CD14-positive monocyte (primary cell): ENCODE data around the gene KCNJ11. TPM values are rescaled to one million over a fixed set of nuclear protein-coding genes. Genes with fewer than 3 reads are reported as not detected.

ENCODE experiments used
- DNase-seq, 3 donors: peaks; one replicate each; pipeline ENCODE4 v3.0.0-alpha.2; 2011 to 2022
- H2AFZ ChIP-seq: 2 replicates; pipeline ENCODE4 v1.6.0; 2012; ENCODE audit warnings: mild to moderate bottlenecking, low read depth, low read length, inconsistent platforms; ENCODE audit not compliant: insufficient read depth, poor library complexity, severe bottlenecking
- H3K27ac ChIP-seq, 2 donors: 1 replicate in 1 of 2; 2 replicates in 1 of 2; pipeline ENCODE4 v1.5.1; 2012 to 2013; ENCODE audit warnings: low read length in 2 of 2, control low read depth in 1 of 2, inconsistent platforms in 1 of 2, low read depth in 1 of 2, mild to moderate bottlenecking in 1 of 2
- H3K27me3 ChIP-seq, 2 donors: one replicate each; pipeline versions ENCODE4 v1.6.0 to v1.6.1; 2011 to 2013; ENCODE audit warnings: low read length in 2 of 2; ENCODE audit not compliant: control insufficient read depth in 2 of 2, insufficient read depth in 2 of 2
- H3K36me3 ChIP-seq, 2 donors: replicated peaks in 1 of 2; 1 replicate in 1 of 2; 2 replicates in 1 of 2; pipeline versions ENCODE4 v1.5.1 to v1.6.1; 2012 to 2013; ENCODE audit warnings: low read length in 2 of 2, control low read depth in 1 of 2, inconsistent platforms in 1 of 2, mild to moderate bottlenecking in 1 of 2; ENCODE audit not compliant: insufficient read depth in 2 of 2, control insufficient read depth in 1 of 2
- H3K4me1 ChIP-seq, 2 donors: 1 replicate in 1 of 2; 2 replicates in 1 of 2; pipeline versions ENCODE4 v1.5.1 to v1.6.1; 2012 to 2013; ENCODE audit warnings: low read length in 2 of 2, control low read depth in 1 of 2, inconsistent platforms in 1 of 2, mild to moderate bottlenecking in 1 of 2, moderate library complexity in 1 of 2; ENCODE audit not compliant: insufficient read depth in 2 of 2, control insufficient read depth in 1 of 2
- H3K4me2 ChIP-seq: replicated peaks from 2 replicates; pipeline ENCODE3; 2012; ENCODE audit warnings: low read length, moderate library complexity, mild to moderate bottlenecking; ENCODE audit not compliant: poor library complexity, severe bottlenecking; ENCODE audit errors: extremely low read depth
- H3K4me3 ChIP-seq, 3 experiments: fragments of 200-600 bp in 1 of 3; sonication (generic) in 1 of 3; replicated peaks in 1 of 3; 1 replicate in 2 of 3; 2 replicates in 1 of 3; pipeline ENCODE4 v1.5.1; 2011 to 2013; ENCODE audit warnings: low read length in 3 of 3, mild to moderate bottlenecking in 3 of 3, control low read depth in 2 of 3, low read depth in 2 of 3, inconsistent platforms in 1 of 3, moderate library complexity in 1 of 3
- H3K79me2 ChIP-seq: 2 replicates; pipeline ENCODE4 v1.6.0; 2012; ENCODE audit warnings: mild to moderate bottlenecking, control low read depth, inconsistent platforms, low read length, moderate library complexity; ENCODE audit not compliant: insufficient read depth
- H3K9ac ChIP-seq: 2 replicates; pipeline ENCODE4 v1.6.0; 2017; ENCODE audit warnings: low read length, mild to moderate bottlenecking; ENCODE audit not compliant: insufficient read depth, poor library complexity, severe bottlenecking
- H3K9me3 ChIP-seq, 2 donors: replicated peaks in 1 of 2; 1 replicate in 1 of 2; 2 replicates in 1 of 2; pipeline versions ENCODE4 v1.5.1 to v1.6.1; 2012 to 2013; ENCODE audit warnings: low read length in 2 of 2, control low read depth in 1 of 2; ENCODE audit not compliant: control insufficient read depth in 1 of 2, insufficient read depth in 1 of 2
- H4K20me1 ChIP-seq: 2 replicates; pipeline ENCODE4 v1.6.0; 2012; ENCODE audit warnings: mild to moderate bottlenecking, low read length, control low read depth, moderate library complexity; ENCODE audit not compliant: insufficient read depth
- H3K27ac Mint-ChIP-seq, 7 donors: one replicate each; pipeline ENCODE4 v1.8.0; 2020; ENCODE audit warnings: mild to moderate bottlenecking in 7 of 7, mixed read lengths in 7 of 7, moderate library complexity in 6 of 7, inconsistent platforms in 2 of 7
- H3K27me3 Mint-ChIP-seq, 3 donors: one replicate each; pipeline ENCODE4 v1.8.0; 2021 to 2022; ENCODE audit warnings: low read depth in 3 of 3, mild to moderate bottlenecking in 3 of 3, mixed read lengths in 3 of 3, moderate library complexity in 3 of 3, inconsistent platforms in 1 of 3
- H3K36me3 Mint-ChIP-seq, 2 donors: one replicate each; pipeline ENCODE4 v1.8.0; 2020; ENCODE audit warnings: mixed read lengths in 2 of 2, inconsistent platforms in 1 of 2, mild to moderate bottlenecking in 1 of 2
- H3K4me1 Mint-ChIP-seq: one replicate; pipeline ENCODE4 v1.8.0; 2020; ENCODE audit warnings: mild to moderate bottlenecking, mixed read lengths
- H3K4me3 Mint-ChIP-seq, 2 donors: one replicate each; pipeline ENCODE4 v1.8.0; 2020; ENCODE audit warnings: mild to moderate bottlenecking in 2 of 2, mixed read lengths in 2 of 2, moderate library complexity in 1 of 2
- H3K9me3 Mint-ChIP-seq, 7 donors: one replicate each; pipeline ENCODE4 v1.8.0; 2020 to 2022; ENCODE audit warnings: mixed read lengths in 7 of 7, mild to moderate bottlenecking in 6 of 7, moderate library complexity in 6 of 7, inconsistent platforms in 2 of 7
- WGBS: methylation state at CpG from one replicate; pipeline ENCODE4 v1.1.5; 2013; ENCODE audit warnings: missing lambda C conversion rate; ENCODE audit not compliant: insufficient coverage; 5-methylcytosine and 5-hydroxymethylcytosine counted together
- intact Hi-C, 2 donors: fragments of 100-400 bp; cut with micrococcal nuclease; formaldehyde crosslinking; loops; one replicate each; pipeline versions ENCODE4 v1.15.0 to v1.15.1; 2023
- polyA plus RNA-seq, 3 donors: library from polyadenylated mRNA; depleted of rRNA in 1 of 3; unstranded in 2 of 3; stranded (reverse) in 1 of 3; fragments of 300-500 nt in 2 of 3; fragments of >200 nt in 1 of 3; fragmentation: Illumina TruSeq in 2 of 3; gene quantifications; 1 replicate in 2 of 3; 2 replicates in 1 of 3; pipeline ENCODE4 v1.2.3, GENCODE V29; 2012 to 2021
- TF ChIP-seq, protein P1 (sequence below): fragments of 200-600 bp; IDR thresholded peaks from one replicate; pipeline ENCODE4 v1.8.0; 2022; ENCODE audit warnings: antibody characterized with exemption, mild to moderate bottlenecking

Gene KCNJ11
- polyA plus RNA-seq, 3 donors = 0.09 TPM; not detected in 2

DNA sequence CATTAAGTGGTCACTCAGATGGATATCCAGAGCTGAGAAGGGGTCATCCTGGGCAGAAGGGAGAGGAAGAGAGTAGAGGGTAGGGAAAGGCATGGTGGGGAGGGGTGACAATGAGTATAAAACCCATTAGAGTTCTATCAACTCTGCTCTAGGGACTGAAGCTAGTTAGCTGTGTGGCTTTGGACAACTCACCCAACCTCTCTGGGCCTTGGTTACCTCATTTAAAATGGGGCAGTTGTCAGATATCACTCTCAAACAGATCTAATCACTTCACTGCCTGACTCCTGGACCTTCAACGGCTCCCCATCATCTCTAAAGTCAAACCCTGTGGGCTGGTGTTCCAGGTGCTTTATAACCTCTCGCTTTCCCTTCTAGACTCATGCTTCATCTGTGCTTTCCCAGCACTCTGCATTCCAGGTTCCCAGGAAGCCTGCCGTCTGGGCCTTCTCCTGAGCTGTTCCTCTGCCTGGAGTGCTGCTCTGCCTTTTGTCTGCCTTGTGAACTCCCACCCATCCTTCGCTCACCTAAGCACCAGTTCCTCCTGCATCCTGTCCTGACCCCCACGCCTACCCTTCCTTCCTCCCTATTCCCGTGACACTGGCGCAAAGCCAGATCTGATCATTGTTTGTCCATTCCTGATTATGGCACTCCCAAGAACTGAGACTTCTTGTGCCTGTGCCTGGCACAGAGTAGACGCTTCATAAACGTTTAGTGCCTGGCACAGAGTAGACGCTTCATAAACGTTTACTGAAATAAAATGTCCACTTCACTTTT, 22.3 kb upstream of the KCNJ11 start:
- intact Hi-C loops = no loop called here
- Histone ChIP-seq H3K79me2 (no peaks in the 10 kb centered on the region), H3K36me3 (no peaks in the 10 kb centered on the region), H3K4me2 (no peak overlapping the region), H3K4me1 (no peaks in the 10 kb centered on the region), H3K4me3 (no peak overlapping the region), H3K27ac (no peak overlapping the region), H3K9ac (no peak overlapping the region), H3K27me3 (no peaks in the 10 kb centered on the region), H4K20me1 (no peaks in the 10 kb centered on the region), H3K9me3 (no peaks in the 10 kb centered on the region), H2AFZ (no peak overlapping the region)
- Mint-ChIP-seq H3K36me3 (no peaks in the 10 kb centered on the region), H3K27ac (no peak overlapping the region), H3K9me3 (peaks cover 0 to 7% (median 2%) of the 10 kb centered on the region in 7 donors), H3K4me1 (peaks cover under 1% of the 10 kb centered on the region), H3K27me3 (peaks cover 0 to 6% (median 4%) of the 10 kb centered on the region in 3 donors), H3K4me3 (no peak overlapping the region)
- DNase-seq = no peak
- WGBS = 36% methylated on average over 9 of the region's 11 CpGs
- TF ChIP-seq, protein P1, sequence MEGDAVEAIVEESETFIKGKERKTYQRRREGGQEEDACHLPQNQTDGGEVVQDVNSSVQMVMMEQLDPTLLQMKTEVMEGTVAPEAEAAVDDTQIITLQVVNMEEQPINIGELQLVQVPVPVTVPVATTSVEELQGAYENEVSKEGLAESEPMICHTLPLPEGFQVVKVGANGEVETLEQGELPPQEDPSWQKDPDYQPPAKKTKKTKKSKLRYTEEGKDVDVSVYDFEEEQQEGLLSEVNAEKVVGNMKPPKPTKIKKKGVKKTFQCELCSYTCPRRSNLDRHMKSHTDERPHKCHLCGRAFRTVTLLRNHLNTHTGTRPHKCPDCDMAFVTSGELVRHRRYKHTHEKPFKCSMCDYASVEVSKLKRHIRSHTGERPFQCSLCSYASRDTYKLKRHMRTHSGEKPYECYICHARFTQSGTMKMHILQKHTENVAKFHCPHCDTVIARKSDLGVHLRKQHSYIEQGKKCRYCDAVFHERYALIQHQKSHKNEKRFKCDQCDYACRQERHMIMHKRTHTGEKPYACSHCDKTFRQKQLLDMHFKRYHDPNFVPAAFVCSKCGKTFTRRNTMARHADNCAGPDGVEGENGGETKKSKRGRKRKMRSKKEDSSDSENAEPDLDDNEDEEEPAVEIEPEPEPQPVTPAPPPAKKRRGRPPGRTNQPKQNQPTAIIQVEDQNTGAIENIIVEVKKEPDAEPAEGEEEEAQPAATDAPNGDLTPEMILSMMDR = no peak

DNA sequence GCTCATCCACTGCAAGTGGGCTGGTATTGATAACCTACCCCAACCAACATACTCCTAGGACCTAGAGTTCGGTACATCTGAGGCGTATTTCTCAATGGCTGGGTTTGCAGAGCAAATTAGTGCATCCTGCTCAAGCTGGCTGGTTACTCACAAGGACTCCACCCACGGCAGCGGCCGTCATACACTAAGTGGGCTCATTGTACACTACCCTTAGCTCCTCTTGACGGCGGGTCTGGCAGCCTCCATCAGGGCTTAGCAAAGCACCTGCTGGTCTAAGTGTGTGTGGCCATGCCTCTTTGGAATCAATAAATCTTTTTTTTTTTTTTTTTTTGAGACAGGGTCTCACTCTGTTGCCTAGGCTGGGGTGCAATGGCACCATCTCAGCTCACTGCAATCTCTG, 20.2 kb upstream of the KCNJ11 start:
- Mint-ChIP-seq H3K4me3 (no peak overlapping the region), H3K4me1 (peaks cover 3% of the 10 kb centered on the region), H3K36me3 (no peaks in the 10 kb centered on the region), H3K27ac (no peak overlapping the region), H3K9me3 (peaks cover 0 to 7% (median 2%) of the 10 kb centered on the region in 7 donors), H3K27me3 (peaks cover 1 to 11% (median 4%) of the 10 kb centered on the region in 3 donors)
- intact Hi-C loops = no loop called here
- H3K4me1 ChIP-seq = no peaks in the 10 kb centered on the region
- H2AFZ ChIP-seq = no peak overlapping the region
- H3K27me3 ChIP-seq = no peaks in the 10 kb centered on the region
- no peaks in the 10 kb centered on the region for H4K20me1 ChIP-seq
- no peak overlapping the region for H3K27ac ChIP-seq
- TF ChIP-seq, protein P1 = no peak
- H3K4me3 ChIP-seq = no peak overlapping the region
- H3K9me3 ChIP-seq = no peaks in the 10 kb centered on the region
- H3K36me3 ChIP-seq = no peaks in the 10 kb centered on the region
- WGBS = 96% methylated on average over 5 of the region's 7 CpGs
- no peak for DNase-seq
- H3K9ac ChIP-seq = no peak overlapping the region
- no peaks in the 10 kb centered on the region for H3K79me2 ChIP-seq
- H3K4me2 ChIP-seq = no peak overlapping the region
